OCI-LY3 (cell line): ENCODE measurements around the gene RASGRF2.
"Not testable (repeated sequence)": the region's sequence is repeated elsewhere in the genome, so short reads cannot be mapped to it uniquely, and the experiment has no call there.

Experiments used
- H2AFZ ChIP-seq: fragments of 200-600, 300-600 bp; shearing (Covaris generic); 2 replicates; pipeline ENCODE4 v1.6.0; 2014; ENCODE audit warnings: antibody characterized with exemption, low read depth, low read length
- H3K27ac ChIP-seq: fragments of 200-600, 300-600 bp; sonication (generic); 2 replicates; pipeline ENCODE4 v1.5.1; 2014; ENCODE audit warnings: mild to moderate bottlenecking, low read length, moderate library complexity, mixed read lengths
- H3K27me3 ChIP-seq: fragments of 200-600, 300-600 bp; sonication (generic); 2 replicates; pipeline ENCODE4 v1.6.1; 2014; ENCODE audit warnings: low read depth, low read length, mixed read lengths
- H3K36me3 ChIP-seq: fragments of 200-600, 300-600 bp; sonication (generic); replicated peaks from 2 replicates; pipeline ENCODE3; 2014; ENCODE audit warnings: low read depth, low read length, mixed read lengths
- H3K4me1 ChIP-seq: fragments of 300-600, 200-600 bp; sonication (generic); 2 replicates; pipeline ENCODE4 v1.6.1; 2014; ENCODE audit warnings: low read length, mixed read lengths
- H3K4me2 ChIP-seq: fragments of 200-600, 300-600 bp; sonication (generic); 2 replicates; pipeline ENCODE4 v1.6.1; 2014; ENCODE audit warnings: low read length, mixed read lengths
- H3K4me3 ChIP-seq: fragments of 300-600, 200-600 bp; sonication (generic); 2 replicates; pipeline ENCODE4 v1.5.1; 2014; ENCODE audit warnings: antibody characterized with exemption, mild to moderate bottlenecking, low read length, moderate library complexity
- H3K79me2 ChIP-seq: fragments of 300-600, 200-600 bp; shearing (Covaris generic); 2 replicates; pipeline ENCODE4 v1.6.1; 2014; ENCODE audit warnings: mild to moderate bottlenecking, low read length, mixed read lengths
- H3K9ac ChIP-seq: fragments of 300-600, 200-600 bp; shearing (Covaris generic); 2 replicates; pipeline ENCODE4 v1.6.0; 2014; ENCODE audit warnings: mild to moderate bottlenecking, low read length, moderate library complexity
- H3K9me3 ChIP-seq: fragments of 200-600, 300-600 bp; shearing (Covaris generic); 2 replicates; pipeline ENCODE4 v1.6.1; 2014; ENCODE audit warnings: low read length, mixed read lengths; ENCODE audit not compliant: insufficient read depth
- H4K20me1 ChIP-seq: fragments of 200-600, 300-600 bp; sonication (generic); 2 replicates; pipeline ENCODE4 v1.6.1; 2016; ENCODE audit warnings: low read length, mixed read lengths; ENCODE audit not compliant: insufficient read depth
- CTCF ChIP-seq: fragments of 200-600, 300-600 bp; sonication (generic); IDR thresholded peaks from 2 replicates; pipeline ENCODE4 v1.5.1; 2014; ENCODE audit warnings: antibody characterized with exemption, low read length, low read depth
- EZH2phosphoT487 ChIP-seq: fragments of 200-600 bp; shearing (Covaris generic); IDR thresholded peaks from 2 replicates; pipeline ENCODE4 v1.6.1; 2018; ENCODE audit warnings: antibody characterized with exemption, mixed run types, low read depth

RASGRF2 gene

GRCh38 chr5:81265101-81265500, 304.9 kb downstream of the RASGRF2 start:
- Histone ChIP-seq H3K27ac (no peak overlapping the region), H3K4me3 (no peak overlapping the region), H3K9ac (no peak overlapping the region), H3K27me3 (no peaks in the 10 kb centered on the region), H2AFZ (no peak overlapping the region), H3K4me2 (no peak overlapping the region), H3K36me3 (no peaks in the 10 kb centered on the region), H3K79me2 (no peaks in the 10 kb centered on the region), H3K9me3 (no peaks in the 10 kb centered on the region), H4K20me1 (no peaks in the 10 kb centered on the region), H3K4me1 (no peaks in the 10 kb centered on the region; the same call in 1 of the 2 replicates)
- TF ChIP-seq CTCF (no peak), EZH2phosphoT487 (no peak)

DNA sequence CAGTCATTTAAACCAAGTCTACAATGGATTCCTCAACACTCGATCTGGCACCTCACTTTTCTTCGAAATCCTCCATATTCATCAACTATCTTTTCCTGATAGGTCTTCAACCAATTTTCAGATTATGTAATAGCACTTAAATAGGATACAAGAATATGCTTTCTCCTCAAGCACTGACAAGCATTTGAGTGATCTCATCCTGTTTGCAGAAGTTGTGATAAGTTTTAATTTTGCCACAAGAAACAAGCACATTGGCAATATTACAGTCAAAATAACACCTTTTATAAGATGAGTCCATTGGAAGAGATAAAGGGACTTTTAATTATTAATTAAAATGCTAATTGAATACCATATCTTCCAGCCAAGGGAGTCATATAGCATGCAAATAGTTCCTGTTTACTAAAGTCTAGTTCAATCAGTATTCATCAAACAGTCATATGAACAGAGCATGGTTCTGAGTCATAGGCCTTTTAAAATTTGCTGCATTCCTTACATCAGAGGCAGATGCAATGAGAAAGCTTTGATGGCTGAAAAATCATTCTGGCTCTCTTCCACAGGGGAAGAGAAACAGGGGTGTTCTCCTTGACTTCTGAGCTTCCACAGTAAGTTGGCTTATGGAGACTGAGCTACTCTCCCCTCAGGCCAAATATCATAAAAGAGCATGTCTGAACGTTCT, 308.5 kb downstream of the RASGRF2 start:
- Histone ChIP-seq H3K36me3 (no peaks in the 10 kb centered on the region), H3K27ac (no peak overlapping the region), H4K20me1 (no peaks in the 10 kb centered on the region), H3K79me2 (no peaks in the 10 kb centered on the region), H3K9me3 (no peaks in the 10 kb centered on the region), H2AFZ (no peak overlapping the region), H3K4me1 (no peaks in the 10 kb centered on the region; the same call in 1 of the 2 replicates), H3K4me3 (no peak overlapping the region), H3K4me2 (no peak overlapping the region), H3K27me3 (no peaks in the 10 kb centered on the region), H3K9ac (no peak overlapping the region)
- TF ChIP-seq EZH2phosphoT487 (no peak), CTCF (no peak)

DNA sequence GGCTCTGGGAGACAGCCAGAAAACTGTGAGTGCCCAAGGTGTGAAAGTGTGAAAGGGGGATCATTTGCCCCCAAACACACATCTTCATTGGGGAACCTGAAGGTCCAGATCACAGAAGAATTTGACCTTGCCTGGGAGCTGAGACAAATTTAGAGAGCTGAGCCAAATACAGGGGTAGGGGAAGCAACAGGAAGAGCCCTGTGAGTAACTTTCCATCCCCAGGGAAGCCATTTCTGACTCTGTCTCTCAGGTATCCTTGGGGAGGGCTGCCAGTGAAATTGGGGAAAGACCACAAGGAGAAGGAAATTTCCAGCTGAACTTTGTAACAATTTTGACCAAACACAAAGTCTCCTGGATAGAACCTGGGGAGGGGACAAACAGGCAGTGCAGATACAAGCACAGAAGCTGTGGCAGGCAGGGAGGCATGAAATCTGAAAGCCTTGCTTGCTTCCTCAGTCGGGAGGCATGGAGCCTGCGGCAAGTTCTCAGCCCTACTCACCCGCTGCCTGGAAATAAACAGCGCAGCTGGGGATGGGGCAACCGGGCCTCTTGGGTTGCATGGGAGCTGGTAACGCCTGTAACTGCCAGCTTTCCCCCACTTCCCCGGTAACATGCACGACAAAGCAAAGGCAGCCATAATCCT, 309.7 kb downstream of the RASGRF2 start:
- no peak overlapping the region for H3K27ac ChIP-seq
- H3K4me1 ChIP-seq = no peaks in the 10 kb centered on the region; the same call in 1 of the 2 replicates
- no peak overlapping the region for H3K4me3 ChIP-seq
- no peak overlapping the region for H3K9ac ChIP-seq
- H3K27me3 ChIP-seq = no peaks in the 10 kb centered on the region
- H3K79me2 ChIP-seq = no peaks in the 10 kb centered on the region
- H3K9me3 ChIP-seq = no peaks in the 10 kb centered on the region
- no peak overlapping the region for H3K4me2 ChIP-seq
- H2AFZ ChIP-seq = no peak overlapping the region
- H4K20me1 ChIP-seq = no peaks in the 10 kb centered on the region
- no peak for TF ChIP-seq CTCF
- no peaks in the 10 kb centered on the region for H3K36me3 ChIP-seq

- not testable (repeated sequence) for H3K27ac ChIP-seq, H3K4me1 ChIP-seq, H3K4me2 ChIP-seq, H3K79me2 ChIP-seq, H3K9ac ChIP-seq, H2AFZ ChIP-seq, H4K20me1 ChIP-seq, H3K27me3 ChIP-seq, H3K4me3 ChIP-seq, H3K9me3 ChIP-seq, H3K36me3 ChIP-seq
These were observed 310.3 kb downstream of the RASGRF2 start for GRCh38 chr5:81270394-81271027.
